ENCODE results near the gene SIX1. TPM values are rescaled to one million over a fixed set of nuclear protein-coding genes. Genes with fewer than 3 reads are reported as not detected.

Gene SIX1
- total RNA-seq, 1 donor from 2014 or later, result 0.20 TPM

DNA sequence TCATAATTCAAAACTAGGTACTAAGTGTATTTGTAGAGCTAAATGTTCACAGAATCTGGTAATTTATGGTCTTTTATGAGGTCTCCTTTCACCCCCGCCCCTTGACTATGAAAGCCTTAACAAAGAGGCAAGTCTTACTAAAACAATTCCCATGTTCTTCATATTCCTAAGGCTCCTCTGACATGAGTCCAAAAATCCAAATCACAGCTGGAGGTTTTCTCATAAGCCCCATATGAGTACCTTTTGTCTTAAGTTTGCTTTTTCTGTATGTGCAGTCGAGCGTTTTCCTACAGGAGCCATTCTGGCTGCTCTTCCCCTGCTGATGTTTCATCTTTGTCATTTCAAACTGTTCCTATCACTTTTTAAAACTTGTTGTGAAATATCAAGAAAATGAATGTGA lies 55.2 kb downstream of the SIX1 start:
- no peak overlapping the region for H3K4me3 ChIP-seq (ENCODE audit: insufficient read depth, low read depth, low read length)
- TF ChIP-seq EZH2 (IDR thresholded peaks at IDR 0.05; ENCODE audit: insufficient read depth, low read length), result no peak
- TF ChIP-seq, protein P1, sequence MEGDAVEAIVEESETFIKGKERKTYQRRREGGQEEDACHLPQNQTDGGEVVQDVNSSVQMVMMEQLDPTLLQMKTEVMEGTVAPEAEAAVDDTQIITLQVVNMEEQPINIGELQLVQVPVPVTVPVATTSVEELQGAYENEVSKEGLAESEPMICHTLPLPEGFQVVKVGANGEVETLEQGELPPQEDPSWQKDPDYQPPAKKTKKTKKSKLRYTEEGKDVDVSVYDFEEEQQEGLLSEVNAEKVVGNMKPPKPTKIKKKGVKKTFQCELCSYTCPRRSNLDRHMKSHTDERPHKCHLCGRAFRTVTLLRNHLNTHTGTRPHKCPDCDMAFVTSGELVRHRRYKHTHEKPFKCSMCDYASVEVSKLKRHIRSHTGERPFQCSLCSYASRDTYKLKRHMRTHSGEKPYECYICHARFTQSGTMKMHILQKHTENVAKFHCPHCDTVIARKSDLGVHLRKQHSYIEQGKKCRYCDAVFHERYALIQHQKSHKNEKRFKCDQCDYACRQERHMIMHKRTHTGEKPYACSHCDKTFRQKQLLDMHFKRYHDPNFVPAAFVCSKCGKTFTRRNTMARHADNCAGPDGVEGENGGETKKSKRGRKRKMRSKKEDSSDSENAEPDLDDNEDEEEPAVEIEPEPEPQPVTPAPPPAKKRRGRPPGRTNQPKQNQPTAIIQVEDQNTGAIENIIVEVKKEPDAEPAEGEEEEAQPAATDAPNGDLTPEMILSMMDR (IDR thresholded peaks at IDR 0.05; ENCODE audit: insufficient read depth, low read depth, low read length), result no peak
- no peak overlapping the region for H2AFZ ChIP-seq (ENCODE audit: low read depth, low read length)
- no peak for DNase-seq (ENCODE audit: low read depth)
- Mint-ChIP-seq H3K4me3 (ENCODE audit: unreplicated experiment) (no peak overlapping the region), H3K9me3 (ENCODE audit: unreplicated experiment) (no peaks in the 10 kb centered on the region), H3K4me1 (ENCODE audit: low read depth, unreplicated experiment) (peaks cover 7% of the 10 kb centered on the region), H3K27me3 (ENCODE audit: low read depth, unreplicated experiment) (no peaks in the 10 kb centered on the region), H3K27ac (ENCODE audit: unreplicated experiment) (no peak overlapping the region), H3K36me3 (ENCODE audit: low read depth, unreplicated experiment) (no peaks in the 10 kb centered on the region)
- no peaks in the 10 kb centered on the region for H3K4me1 ChIP-seq (ENCODE audit: insufficient read depth, low read length)
- H4K20me1 ChIP-seq (ENCODE audit: insufficient read depth, low read length), result no peaks in the 10 kb centered on the region
- no peak overlapping the region for H3K9ac ChIP-seq (ENCODE audit: low read length)
- no peak overlapping the region for H3K4me2 ChIP-seq (ENCODE audit: low read length)
- FAIRE-seq, result no peak
- H3K79me2 ChIP-seq (ENCODE audit: insufficient read depth, low read length), result no peaks in the 10 kb centered on the region
- H3K27ac ChIP-seq (ENCODE audit: low read depth, low read length), result no peak overlapping the region
- H3K9me3 ChIP-seq (ENCODE audit: insufficient read depth, low read depth, low read length), result no peaks in the 10 kb centered on the region
- no peaks in the 10 kb centered on the region for H3K36me3 ChIP-seq (ENCODE audit: insufficient read depth, low read length)
- no peaks in the 10 kb centered on the region for H3K27me3 ChIP-seq (ENCODE audit: insufficient read depth, low read length)

Other genes with a start within 250 kb of the SIX1 start
- gene C14orf39, start 163.4 kb downstream of the SIX1 start, total RNA-seq, result 1.6 and 2.1 TPM in 2 replicates
- not detected in 2 replicates for gene SIX6, start 140.3 kb downstream of the SIX1 start, total RNA-seq
- gene SIX4, start 74.9 kb upstream of the SIX1 start, total RNA-seq, result 11.2 and 14.0 TPM in 2 replicates
- 36.0 and 46.9 TPM in 2 replicates for gene MNAT1, start 85.3 kb upstream of the SIX1 start, total RNA-seq

Data from astrocyte (in vitro differentiated cells and primary cell).